ENCODE data around the gene SIGLEC1. TPM values are rescaled to one million over a fixed set of nuclear protein-coding genes. Genes with fewer than 3 reads are reported as not detected.

The SIGLEC1 gene
- polyA plus RNA-seq, 1 donor from 2014 or later, result not detected

GRCh38 chr20:3705491-3705969 lies 6.9 kb downstream of the SIGLEC1 start:
- Mint-ChIP-seq H3K9me3 (peaks cover 0 to 1% (median 0%) of the 10 kb centered on the region in 3 donors), H3K4me3 (no peak overlapping the region)

GRCh38 chr20:3704087-3704486 lies 8.3 kb downstream of the SIGLEC1 start:
- peaks cover 0 to 1% (median 0%) of the 10 kb centered on the region in 3 donors for H3K9me3 Mint-ChIP-seq
- H3K36me3 Mint-ChIP-seq, result no peaks in the 10 kb centered on the region
- no peak overlapping the region for H3K4me3 Mint-ChIP-seq

More at GRCh38 chr20:3705491-3705969, 6.9 kb downstream of the SIGLEC1 start:
- H3K4me1 Mint-ChIP-seq, result peaks cover 0 to 3% (median 0%) of the 10 kb centered on the region in 3 donors
- H3K27ac Mint-ChIP-seq, result peak overlapping the region in 1 of 3 donors; percentile 71
- peaks cover 8% of the 10 kb centered on the region for H3K27me3 Mint-ChIP-seq
- H3K36me3 Mint-ChIP-seq, result no peaks in the 10 kb centered on the region

GRCh38 chr20:3702611-3703391 lies 9.6 kb downstream of the SIGLEC1 start:
- H3K4me1 Mint-ChIP-seq, result no peaks in the 10 kb centered on the region
- H3K27ac Mint-ChIP-seq, result no peak overlapping the region
- H3K4me3 Mint-ChIP-seq, result no peak overlapping the region
- peaks cover 0 to 1% (median 0%) of the 10 kb centered on the region in 3 donors for H3K9me3 Mint-ChIP-seq
- H3K27me3 Mint-ChIP-seq, result peaks cover 8% of the 10 kb centered on the region
- peaks cover 1% of the 10 kb centered on the region for H3K36me3 Mint-ChIP-seq

More at GRCh38 chr20:3704087-3704486, 8.3 kb downstream of the SIGLEC1 start:
- Mint-ChIP-seq H3K27ac (no peak overlapping the region), H3K27me3 (peaks cover 8% of the 10 kb centered on the region), H3K4me1 (peaks cover 0 to under 1% (median 0%) of the 10 kb centered on the region in 3 donors)

- no peaks in the 10 kb centered on the region for H3K4me1 Mint-ChIP-seq
- H3K36me3 Mint-ChIP-seq, result peaks cover 1% of the 10 kb centered on the region
- peaks cover 0 to 1% (median 0%) of the 10 kb centered on the region in 3 donors for H3K9me3 Mint-ChIP-seq
- H3K27ac Mint-ChIP-seq, result no peak overlapping the region
- H3K4me3 Mint-ChIP-seq, result no peak overlapping the region
- H3K27me3 Mint-ChIP-seq, result peaks cover 7% of the 10 kb centered on the region
Measured at GRCh38 chr20:3701061-3701998, 11.1 kb downstream of the SIGLEC1 start.

GRCh38 chr20:3699037-3699436 lies 13.4 kb downstream of the SIGLEC1 start:
- Mint-ChIP-seq H3K27me3 (peaks cover 7% of the 10 kb centered on the region), H3K36me3 (peaks cover 1% of the 10 kb centered on the region), H3K9me3 (peaks cover 0 to 1% (median 0%) of the 10 kb centered on the region in 3 donors), H3K4me3 (no peak overlapping the region), H3K27ac (no peak overlapping the region), H3K4me1 (no peaks in the 10 kb centered on the region)

GRCh38 chr20:3698591-3699001 lies 13.8 kb downstream of the SIGLEC1 start:
- Mint-ChIP-seq H3K27ac (no peak overlapping the region), H3K4me1 (no peaks in the 10 kb centered on the region), H3K4me3 (no peak overlapping the region), H3K27me3 (peaks cover 4% of the 10 kb centered on the region), H3K36me3 (peaks cover 1% of the 10 kb centered on the region), H3K9me3 (no peaks in the 10 kb centered on the region)

GRCh38 chr20:3697588-3698305 lies 14.7 kb downstream of the SIGLEC1 start:
- Mint-ChIP-seq H3K9me3 (no peaks in the 10 kb centered on the region), H3K27me3 (no peaks in the 10 kb centered on the region), H3K4me1 (no peaks in the 10 kb centered on the region), H3K4me3 (no peak overlapping the region), H3K36me3 (peaks cover 1% of the 10 kb centered on the region), H3K27ac (no peak overlapping the region)

- Mint-ChIP-seq H3K27me3 (no peaks in the 10 kb centered on the region), H3K36me3 (peaks cover 1% of the 10 kb centered on the region), H3K4me1 (no peaks in the 10 kb centered on the region), H3K27ac (no peak overlapping the region), H3K4me3 (no peak overlapping the region), H3K9me3 (no peaks in the 10 kb centered on the region)
Measured at GRCh38 chr20:3696745-3697587, 15.4 kb downstream of the SIGLEC1 start.

GRCh38 chr20:3696200-3696599 lies 16.2 kb downstream of the SIGLEC1 start:
- Mint-ChIP-seq H3K27ac (no peak overlapping the region), H3K27me3 (no peaks in the 10 kb centered on the region), H3K36me3 (peaks cover 1% of the 10 kb centered on the region), H3K4me3 (no peak overlapping the region), H3K9me3 (no peaks in the 10 kb centered on the region), H3K4me1 (no peaks in the 10 kb centered on the region)

- no peaks in the 10 kb centered on the region for H3K9me3 Mint-ChIP-seq
- no peaks in the 10 kb centered on the region for H3K27me3 Mint-ChIP-seq
- H3K4me1 Mint-ChIP-seq, result no peaks in the 10 kb centered on the region
- no peak overlapping the region for H3K4me3 Mint-ChIP-seq
- H3K36me3 Mint-ChIP-seq, result peaks cover 1% of the 10 kb centered on the region
- peak overlapping the region in 1 of 3 donors; percentile 35 for H3K27ac Mint-ChIP-seq
Measured at GRCh38 chr20:3694864-3695263, 17.5 kb downstream of the SIGLEC1 start.

GRCh38 chr20:3693376-3693775 lies 19.0 kb downstream of the SIGLEC1 start:
- Mint-ChIP-seq H3K4me3 (no peak overlapping the region), H3K4me1 (no peaks in the 10 kb centered on the region), H3K27me3 (no peaks in the 10 kb centered on the region), H3K9me3 (no peaks in the 10 kb centered on the region), H3K27ac (no peak overlapping the region), H3K36me3 (no peaks in the 10 kb centered on the region)

- no peaks in the 10 kb centered on the region for H3K27me3 Mint-ChIP-seq
- H3K9me3 Mint-ChIP-seq, result no peaks in the 10 kb centered on the region
- H3K4me1 Mint-ChIP-seq, result no peaks in the 10 kb centered on the region
Measured at GRCh38 chr20:3692706-3693294, 19.6 kb downstream of the SIGLEC1 start.

GRCh38 chr20:3691897-3692296 lies 20.5 kb downstream of the SIGLEC1 start:
- no peaks in the 10 kb centered on the region for H3K36me3 Mint-ChIP-seq
- H3K27me3 Mint-ChIP-seq, result no peaks in the 10 kb centered on the region
- no peaks in the 10 kb centered on the region for H3K4me1 Mint-ChIP-seq
- no peaks in the 10 kb centered on the region for H3K9me3 Mint-ChIP-seq
- no peak overlapping the region for H3K27ac Mint-ChIP-seq
- no peak overlapping the region for H3K4me3 Mint-ChIP-seq

More at GRCh38 chr20:3692706-3693294, 19.6 kb downstream of the SIGLEC1 start:
- no peaks in the 10 kb centered on the region for H3K36me3 Mint-ChIP-seq
- no peak overlapping the region for H3K27ac Mint-ChIP-seq
- no peak overlapping the region for H3K4me3 Mint-ChIP-seq

Measured in IgD-negative memory B cell (primary cell).